NCI-H128 (cell line): ENCODE results near the gene MPP3.
"Not testable (repeated sequence)": the region's sequence is repeated elsewhere in the genome, so short reads cannot be mapped to it uniquely, and the experiment has no call there.

Experiments
- DNase-seq: peaks from one replicate; lab custom pipeline; 2025; ENCODE audit not compliant: unreplicated experiment; lab: John Stamatoyannopoulos, UW

MPP3 gene

DNA sequence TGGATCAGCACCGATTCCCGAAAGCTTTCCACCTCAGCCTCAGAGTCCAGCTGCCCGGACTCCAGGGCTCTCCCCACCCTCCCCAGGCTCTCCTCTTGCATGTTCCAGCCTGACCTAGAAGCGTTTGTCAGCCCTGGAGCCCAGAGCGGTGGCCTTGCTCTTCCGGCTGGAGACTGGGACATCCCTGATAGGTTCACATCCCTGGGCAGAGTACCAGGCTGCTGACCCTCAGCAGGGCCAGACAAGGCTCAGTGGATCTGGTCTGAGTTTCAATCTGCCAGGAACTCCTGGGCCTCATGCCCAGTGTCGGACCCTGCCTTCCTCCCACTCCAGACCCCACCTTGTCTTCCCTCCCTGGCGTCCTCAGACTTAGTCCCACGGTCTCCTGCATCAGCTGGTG lies 29.0 kb upstream of the MPP3 start:
- DNase-seq, result no peak

DNA sequence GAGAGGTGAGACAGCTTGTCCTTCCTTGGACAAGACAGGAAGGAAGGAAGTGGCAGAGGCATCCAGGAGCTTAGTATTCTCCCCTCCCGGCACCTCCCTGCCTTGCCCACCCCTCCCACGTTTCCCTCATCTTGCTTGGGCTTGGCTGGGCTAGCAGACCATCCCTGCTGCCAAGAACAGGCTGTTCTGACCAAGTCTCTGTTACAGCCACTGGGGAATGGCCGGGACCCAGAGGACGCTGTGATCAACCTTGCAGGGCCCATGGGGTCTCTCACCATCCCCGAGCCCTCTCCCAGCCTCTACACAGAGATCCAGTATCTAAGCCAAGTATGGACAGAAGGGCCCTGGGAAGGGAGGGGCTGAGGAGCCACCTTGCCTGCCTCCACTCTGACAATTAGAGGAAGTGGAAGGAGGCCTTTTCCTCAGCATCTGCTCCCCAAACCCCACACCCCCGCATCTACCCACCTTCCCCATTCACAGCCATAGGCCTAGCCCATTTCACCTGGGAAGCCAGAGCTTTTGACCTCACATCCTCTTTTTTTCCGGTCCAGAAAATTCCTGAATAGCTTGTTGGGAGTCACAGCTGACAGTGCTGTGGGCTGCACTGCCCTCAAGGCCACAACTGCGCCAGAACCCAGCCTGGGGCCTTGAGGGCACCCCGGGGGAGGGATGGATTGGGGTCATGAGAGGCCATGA lies 28.1 kb upstream of the MPP3 start:
- DNase-seq, result no peak

DNA sequence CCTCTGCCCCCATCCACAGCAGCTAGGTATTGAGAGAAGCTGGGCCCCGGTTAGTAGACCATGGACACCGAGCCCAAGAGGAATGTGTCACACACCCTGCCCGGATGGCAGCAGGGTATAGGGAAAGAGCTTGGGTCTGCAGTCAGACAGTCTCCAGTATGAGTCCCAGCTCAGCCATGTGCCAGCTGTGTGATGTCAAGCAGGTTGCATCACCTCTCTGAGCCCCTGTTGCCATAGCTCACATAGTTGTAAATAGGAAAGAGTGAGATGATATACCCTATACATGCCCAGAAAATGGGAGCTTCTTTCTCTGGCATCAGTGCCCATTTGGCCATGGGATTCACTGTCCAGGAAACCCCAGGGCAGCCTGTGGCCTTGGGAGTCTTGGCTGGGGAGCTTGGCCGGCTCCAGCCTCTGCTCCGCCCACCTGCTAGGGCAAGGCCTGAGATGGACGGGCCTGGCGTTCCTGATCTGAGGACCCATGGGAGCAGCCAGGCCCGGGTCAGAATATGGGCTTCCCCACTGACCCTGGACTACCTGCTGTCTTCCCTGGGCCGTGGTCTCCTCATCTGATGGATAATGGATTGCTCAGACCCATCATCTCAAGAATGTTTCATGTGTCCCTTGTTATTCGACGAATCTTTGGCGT lies 27.3 kb upstream of the MPP3 start:
- DNase-seq, result no peak

DNA sequence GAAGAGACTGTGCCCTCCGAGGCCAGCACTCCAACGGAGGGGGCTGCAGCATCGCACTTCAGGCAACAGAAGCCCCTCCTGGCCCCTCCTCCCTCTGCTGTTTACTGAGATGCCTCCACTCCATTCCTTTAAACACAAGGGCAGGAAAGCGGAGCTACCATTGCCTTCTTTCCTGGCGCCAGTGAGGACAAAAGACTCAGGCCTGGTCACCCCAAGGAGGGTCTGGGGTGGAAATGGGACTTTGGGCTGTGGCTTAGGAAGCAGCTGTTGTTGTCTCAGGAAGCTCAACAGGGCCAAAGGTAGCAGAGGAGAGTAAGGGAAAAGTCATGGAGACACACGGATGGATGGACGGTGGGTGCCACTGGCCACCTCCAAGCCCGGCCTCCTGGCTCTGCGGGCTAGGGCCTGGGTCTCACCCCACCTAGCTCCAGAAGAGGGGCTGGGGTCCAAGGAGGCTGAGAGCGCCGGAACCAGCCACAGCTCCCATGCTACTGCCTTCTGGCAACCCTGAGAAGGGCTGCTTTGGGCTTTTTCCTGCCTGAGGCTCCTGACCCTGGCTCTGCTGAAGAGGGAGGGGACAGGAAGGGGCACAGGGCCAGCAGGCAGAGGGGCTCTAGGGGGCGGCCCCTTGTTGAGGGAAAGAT lies 25.1 kb upstream of the MPP3 start:
- no peak for DNase-seq

DNA sequence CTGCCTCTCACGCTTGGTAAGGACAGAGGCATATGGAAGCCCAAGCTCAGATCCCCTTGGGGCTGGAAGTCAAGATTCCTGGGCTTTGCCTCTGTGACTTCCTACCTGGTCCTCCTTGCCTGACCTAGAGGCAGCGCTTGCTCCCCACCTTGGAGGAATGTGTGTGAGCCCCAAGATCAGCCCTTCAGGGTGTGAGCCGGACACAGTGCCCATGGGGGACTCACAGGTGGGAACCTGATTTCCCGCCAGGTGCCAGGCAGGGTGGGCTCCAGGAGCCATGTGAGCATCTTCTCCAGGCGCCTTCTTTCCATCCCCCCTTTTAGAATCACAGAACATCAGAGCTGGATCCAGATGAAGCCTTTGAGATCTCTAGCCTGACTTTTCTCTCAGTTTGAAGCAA lies 24.2 kb upstream of the MPP3 start:
- no peak for DNase-seq

DNA sequence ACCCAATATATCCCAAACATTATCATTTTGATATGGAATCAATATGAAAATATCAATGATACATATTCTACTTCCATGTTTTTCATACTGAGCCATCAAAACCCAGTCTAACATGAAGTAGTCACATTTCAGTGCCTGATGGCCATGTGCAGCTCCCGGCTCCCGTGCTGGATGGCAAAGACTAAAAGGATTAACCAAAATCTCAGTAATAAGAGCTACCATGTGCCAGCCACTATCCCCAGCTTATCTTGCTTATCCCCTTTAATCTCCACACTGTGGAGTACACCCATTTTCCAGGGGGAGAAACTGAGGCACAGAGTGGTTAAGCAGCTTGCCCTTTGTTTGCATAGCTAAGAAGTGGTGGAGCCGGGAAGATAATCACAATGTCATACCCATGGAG lies 23.2 kb upstream of the MPP3 start:
- no peak for DNase-seq

DNA sequence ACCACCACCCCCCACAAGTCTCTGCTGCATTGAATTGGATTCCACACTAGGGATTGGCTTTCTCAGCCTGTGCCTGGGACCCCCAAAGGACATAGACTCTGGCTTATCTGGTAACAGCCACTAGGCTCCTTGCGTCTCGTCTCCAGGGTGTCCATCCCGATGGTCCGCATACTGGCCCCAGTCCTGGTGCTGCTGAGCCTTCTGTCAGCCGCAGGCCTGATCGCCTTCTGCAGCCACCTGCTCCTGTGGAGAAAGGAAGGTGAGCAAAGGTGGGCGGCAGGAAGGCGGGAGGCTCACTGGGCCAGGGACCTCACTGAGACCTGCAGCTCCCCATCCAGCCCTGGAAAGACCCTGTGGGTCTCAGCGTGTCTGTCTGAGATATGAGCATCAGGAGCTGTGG lies 22.1 kb upstream of the MPP3 start:
- no peak for DNase-seq

DNA sequence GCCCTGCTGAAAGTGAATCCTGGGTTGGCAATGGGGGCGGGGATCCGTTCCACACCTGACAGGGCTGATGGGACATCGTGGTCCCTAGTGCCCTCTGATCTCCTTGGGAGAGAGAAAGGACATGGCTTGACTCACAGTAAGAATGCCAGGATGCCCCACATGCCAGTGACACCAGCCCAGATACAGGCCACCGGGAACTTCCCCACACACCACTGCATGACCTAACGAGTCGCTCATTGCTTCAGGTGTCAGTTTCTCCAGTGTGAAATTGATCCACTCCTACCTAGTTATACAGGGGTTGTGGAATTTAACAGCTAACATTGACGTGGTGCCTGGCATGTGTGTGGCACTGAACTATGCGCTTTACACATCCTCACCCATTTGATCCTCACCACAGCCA lies 21.6 kb upstream of the MPP3 start:
- DNase-seq, result no peak

DNA sequence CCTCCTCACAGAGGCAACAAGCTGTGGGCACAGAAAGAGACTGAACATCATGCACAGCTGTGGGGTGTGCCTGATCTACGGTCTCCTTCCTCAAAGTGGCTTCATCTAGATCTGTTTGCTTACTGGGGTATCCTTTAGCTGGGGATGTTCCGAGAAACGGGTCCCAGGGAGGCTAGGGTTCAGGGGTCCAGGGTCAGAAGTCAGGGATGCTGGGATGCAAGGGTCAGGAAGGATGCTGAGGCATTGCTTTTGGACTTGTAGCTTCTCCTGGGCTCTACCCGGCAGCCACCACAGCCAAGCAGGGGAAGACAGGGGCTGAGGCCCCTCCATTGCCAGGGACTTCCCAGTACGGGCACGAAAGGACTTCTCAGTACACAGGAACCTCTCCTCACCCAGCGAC lies 20.6 kb upstream of the MPP3 start:
- no peak for DNase-seq

DNA sequence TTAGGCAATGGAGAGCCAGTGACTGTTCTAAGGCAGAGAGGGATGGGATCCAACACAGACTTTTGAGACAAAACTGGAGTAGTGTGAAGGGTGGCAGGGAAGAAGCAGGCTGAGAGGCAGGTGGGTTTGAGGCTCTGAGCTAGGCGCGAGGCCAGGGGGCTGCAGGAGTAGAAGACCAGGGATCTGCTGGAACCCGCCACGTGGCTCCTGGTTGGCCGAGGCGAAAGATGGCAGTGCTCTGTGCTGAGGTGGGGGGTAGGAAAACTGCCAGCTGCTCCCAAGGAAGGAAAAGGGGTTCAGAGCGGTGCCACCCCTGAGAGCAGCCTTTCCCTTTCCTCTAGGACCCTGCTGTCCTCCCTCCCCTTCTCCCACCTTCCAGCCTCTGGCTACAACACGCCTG lies 19.6 kb upstream of the MPP3 start:
- DNase-seq, result no peak

DNA sequence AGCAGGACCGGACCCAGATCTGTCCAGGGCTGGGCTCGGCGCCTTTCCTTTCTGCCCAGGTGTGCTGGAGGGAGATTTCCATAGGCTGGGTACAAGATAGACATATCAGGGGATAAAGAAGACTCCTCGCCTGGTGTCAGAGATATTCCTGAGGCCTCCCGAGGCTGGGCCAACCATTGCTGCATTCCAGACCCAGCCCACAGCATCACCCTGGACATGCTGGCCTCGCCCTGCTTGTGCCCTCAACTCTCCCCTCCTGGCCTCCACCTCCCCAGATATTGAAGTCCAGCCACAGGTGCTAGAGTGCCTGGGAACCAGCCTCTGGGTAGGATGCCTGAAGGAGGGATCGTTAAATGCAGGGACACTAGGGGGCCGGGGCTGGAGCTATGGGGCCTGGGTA lies 16.2 kb upstream of the MPP3 start:
- DNase-seq, result no peak

DNA sequence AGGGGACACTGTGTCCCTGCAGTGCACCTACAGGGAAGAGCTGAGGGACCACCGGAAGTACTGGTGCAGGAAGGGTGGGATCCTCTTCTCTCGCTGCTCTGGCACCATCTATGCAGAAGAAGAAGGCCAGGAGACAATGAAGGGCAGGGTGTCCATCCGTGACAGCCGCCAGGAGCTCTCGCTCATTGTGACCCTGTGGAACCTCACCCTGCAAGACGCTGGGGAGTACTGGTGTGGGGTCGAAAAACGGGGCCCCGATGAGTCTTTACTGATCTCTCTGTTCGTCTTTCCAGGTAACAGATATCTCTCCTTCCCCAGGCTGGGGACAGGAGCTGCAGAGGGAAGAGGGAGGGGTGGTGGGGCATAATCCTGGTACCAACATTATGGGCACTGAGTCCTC lies 15.7 kb upstream of the MPP3 start:
- no peak for DNase-seq

DNA sequence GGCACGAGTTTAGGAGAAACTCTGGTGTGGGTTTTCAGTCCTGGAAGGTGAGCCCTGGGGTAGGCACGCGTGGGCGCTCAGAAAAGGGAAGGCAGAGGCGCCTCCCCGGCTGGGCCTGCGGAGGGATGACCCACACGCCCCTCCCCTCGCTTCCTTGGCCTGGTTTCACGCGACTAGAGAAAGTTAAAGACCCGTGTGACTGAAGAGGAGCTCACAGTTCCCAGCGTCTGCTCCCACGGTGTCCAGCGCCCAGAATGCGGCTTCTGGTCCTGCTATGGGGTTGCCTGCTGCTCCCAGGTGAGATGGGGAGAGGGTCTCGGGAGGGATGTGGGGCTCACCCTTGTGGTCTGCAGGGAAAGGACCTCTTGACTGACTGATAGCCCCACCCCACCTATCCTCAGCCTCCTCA lies 14.0 kb upstream of the MPP3 start, which contains the start of gene CD300LG:
Gene CD300LG, plus strand, starts transcription at position 214 of the 409 bp plus-strand sequence. Its CDS starts 41 bp downstream, at position 255.
- no peak for DNase-seq

DNA sequence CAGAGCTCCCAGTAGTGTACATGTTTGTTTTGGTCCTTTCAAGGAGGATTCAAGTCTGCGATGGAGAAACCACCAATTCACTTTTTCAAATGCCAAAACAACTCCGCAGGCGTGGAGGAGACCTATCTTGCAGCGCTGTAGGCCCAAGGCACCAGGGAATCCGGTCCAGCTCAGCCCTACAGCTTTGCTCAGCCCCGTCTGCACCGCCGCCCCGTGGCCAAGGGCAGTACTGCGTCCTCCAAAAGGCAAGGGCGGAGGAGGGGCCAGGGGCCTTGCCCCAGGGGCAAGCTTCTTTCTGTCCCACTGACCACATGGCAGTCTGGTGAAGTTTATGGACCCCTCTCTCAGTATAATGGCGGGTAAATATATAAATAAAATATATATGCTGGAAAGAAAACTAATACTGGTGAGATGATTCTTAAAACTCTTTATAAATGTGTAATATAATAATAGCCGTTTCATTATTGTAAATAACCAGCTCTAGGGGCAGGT lies 13.3 kb upstream of the MPP3 start:
- no peak for DNase-seq

DNA sequence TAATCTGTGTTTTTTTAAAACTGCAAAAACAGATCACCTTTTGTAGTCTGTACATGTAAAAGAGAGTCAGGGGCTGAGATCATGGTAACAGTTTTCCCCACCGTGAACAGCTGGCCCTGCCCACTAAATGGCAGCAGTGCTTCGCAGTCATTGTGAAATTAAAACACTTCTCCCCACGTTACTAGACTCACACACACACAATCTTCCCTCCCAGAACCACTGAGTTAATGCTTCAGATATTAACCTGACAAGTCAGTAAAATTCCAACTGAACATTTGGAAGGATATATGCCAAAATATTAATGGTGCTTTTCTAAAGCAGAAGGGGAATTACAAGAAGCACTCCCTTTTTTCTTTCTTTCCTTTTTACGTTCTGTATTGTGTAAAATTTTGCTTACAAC lies 12.8 kb upstream of the MPP3 start:
- no peak for DNase-seq

DNA sequence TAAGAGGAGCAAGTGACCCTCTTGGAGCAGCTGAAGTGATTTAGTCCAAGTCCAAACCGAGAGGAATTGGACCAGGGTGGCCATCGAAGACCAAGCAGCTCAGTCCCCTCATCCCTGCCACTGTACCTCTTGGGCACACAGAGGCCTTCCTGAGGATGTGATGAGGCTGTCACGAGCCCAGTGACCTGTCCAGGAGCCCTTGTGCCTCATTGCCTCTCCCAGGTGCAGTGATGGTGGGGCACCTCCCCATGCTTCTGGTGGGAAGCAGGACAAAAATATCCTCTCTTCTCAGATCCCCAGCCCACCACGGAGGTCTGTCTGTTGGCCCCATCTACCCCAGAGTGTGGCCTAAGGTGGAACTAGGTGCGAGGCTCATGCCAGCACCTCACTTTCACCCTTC lies 11.3 kb upstream of the MPP3 start:
- no peak for DNase-seq

DNA sequence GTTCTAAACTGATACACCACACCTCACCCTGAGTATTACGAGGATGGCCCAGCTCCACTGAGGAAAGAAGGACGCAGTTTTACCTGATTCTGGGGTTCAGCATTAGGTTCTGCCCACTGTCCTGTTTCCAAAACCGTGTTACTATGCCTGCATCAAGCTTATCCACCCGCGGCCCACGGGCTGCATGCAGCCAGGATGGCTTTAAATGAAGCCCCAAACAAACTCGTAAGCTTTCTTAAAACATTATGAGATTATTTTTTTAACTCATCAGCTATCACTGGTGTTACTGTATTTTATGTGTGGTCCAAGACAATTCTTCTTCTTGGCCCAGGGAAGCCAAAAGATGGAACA lies 10.0 kb upstream of the MPP3 start:
- no peak for DNase-seq

DNA sequence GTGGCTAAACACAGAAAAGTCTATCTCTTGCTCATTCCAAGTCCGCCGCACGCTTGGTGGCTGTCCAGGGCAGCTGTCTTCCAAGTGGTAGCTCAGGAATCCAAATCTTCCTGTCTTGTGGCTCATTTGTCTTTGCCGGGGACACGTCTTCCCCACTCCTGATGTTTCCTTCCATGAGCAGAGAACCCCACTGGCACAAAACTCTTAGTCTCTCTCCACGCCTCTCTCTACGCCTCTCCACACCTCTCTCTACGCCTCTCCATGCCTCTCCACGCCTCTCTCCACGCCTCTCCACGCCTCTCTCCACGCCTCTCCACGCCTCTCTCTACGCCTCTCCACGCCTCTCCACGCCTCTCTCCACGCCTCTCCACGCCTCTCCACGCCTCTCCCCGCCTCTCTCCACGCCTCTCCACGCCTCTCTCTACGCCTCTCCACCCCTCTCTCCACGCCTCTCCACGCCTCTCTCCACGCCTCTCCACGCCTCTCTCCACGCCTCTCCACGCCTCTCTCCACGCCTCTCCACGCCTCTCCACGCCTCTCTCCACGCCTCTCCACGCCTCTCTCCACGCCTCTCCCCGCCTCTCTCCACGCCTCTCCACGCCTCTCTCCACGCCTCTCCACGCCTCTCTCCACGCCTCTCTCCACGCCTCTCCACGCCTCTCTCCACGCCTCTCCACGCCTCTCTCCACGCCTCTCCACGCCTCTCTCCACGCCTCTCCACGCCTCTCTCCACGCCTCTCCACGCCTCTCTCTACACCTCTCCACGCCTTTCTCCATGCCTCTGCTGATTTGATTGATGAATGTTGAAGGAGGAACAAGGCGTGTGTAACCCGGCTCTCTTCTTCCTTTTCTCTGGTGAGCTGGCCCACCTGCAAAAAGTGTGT lies 9.4 kb upstream of the MPP3 start:
- DNase-seq, result not testable (repeated sequence)

DNA sequence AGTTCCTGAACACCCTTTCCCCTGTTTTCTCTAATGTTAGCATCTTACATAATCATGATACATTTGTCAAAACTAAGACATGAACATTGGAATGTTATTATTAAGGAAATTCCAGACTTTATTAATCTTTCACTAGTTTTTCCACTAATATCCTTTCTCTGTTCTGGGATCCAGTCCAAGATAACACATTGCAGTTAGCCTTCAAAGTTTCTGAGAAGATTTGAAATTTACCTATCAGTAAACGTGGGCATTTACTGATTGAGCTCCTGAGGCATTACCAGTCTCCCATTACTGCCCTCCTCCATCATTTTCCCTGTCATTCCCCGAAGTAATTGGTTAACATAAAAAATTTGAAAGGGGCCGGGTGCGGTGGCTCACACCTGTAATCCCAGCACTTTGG lies 8.3 kb upstream of the MPP3 start:
- DNase-seq, result no peak

DNA sequence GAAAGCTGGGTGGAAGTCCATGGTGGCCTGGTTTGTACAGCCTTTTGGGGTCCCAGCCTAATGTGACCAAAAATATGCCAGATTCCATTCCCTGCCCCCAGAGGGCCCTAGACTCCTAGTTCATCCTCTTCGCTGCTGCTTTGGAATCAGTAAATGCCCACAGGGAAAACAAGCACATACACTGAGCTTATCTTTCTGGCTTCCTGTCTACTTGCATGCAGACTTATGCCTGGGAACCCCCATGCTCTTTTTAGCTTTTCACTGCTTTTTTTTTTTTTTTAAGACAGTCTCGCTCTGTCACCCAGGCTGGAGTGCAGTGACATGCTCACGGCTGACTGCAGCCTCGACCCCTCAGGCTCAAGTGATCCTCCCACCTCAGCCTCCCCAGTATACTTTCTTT lies 7.9 kb upstream of the MPP3 start:
- no peak for DNase-seq

DNA sequence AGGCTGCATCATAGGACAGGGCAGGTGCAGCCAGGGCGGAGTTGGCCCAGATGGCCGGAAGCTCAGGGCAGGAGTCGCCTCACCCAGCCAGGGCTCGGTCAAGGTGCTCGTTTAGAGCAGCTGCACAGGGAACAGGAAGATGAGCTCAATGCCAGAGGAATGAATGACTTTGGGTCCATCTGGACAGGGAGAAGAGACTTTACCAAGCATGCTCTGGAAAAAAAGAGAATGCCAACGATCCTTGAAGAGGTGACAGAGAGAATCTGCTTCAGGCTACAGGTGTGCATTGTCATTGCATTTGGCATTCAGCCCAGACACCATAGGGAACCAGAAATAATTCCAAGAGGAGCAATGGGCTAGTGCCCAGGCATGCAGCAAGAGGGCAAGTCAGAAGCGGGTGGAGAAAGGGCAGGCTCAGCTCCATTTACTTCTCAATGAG lies 6.7 kb upstream of the MPP3 start:
- peak; percentile 76 for DNase-seq
